ENCODE measurements around the gene DYRK1B. TPM values are rescaled to one million over a fixed set of nuclear protein-coding genes. Genes with fewer than 3 reads are reported as not detected.
A peak's percentile ranks its signal among the peaks of the same experiment; 100 is the strongest.

The DYRK1B gene
- total RNA-seq, 1 donor from 2014 or later, result 34.7 TPM

- no peaks in the 10 kb centered on the region for H3K36me3 ChIP-seq
- TF ChIP-seq CTCF (IDR thresholded peaks at IDR 0.05), result peak; percentile 82 to 91 (median 89)
- H3K4me3 ChIP-seq, result peak overlapping the region; percentile 55 to 57
- intact Hi-C loops (cut with DNase I), result loop anchor here (1.0 kb wide), 3 partner anchors 51 to 429 kb away; no protein-coding TSS in a partner anchor
- no peaks in the 10 kb centered on the region for H3K4me1 ChIP-seq
- no peaks in the 10 kb centered on the region for H3K27me3 ChIP-seq
- peak; percentile 11 to 88 for DNase-seq (ENCODE audit: low spot score in 2 of 2)
- H3K9me3 ChIP-seq, result peaks cover 0 to 6% of the 10 kb centered on the region in 2 donors
- H3K27ac ChIP-seq, result no peak overlapping the region
Measured at GRCh38 chr19:39792999-39793546, 40.9 kb downstream of the DYRK1B start.

GRCh38 chr19:39788244-39788643 is 45.7 kb downstream of the DYRK1B start:
- no peak for DNase-seq (ENCODE audit: low spot score in 2 of 2)
- no peak for TF ChIP-seq CTCF (IDR thresholded peaks at IDR 0.05)
- Histone ChIP-seq H3K36me3 (no peaks in the 10 kb centered on the region), H3K27ac (no peak overlapping the region), H3K27me3 (no peaks in the 10 kb centered on the region), H3K4me3 (no peak overlapping the region), H3K4me1 (no peaks in the 10 kb centered on the region), H3K9me3 (peaks cover 0 to 13% of the 10 kb centered on the region in 2 donors)
- intact Hi-C loops (cut with DNase I), result no loop called here

GRCh38 chr19:39780894-39781293 is 53.1 kb downstream of the DYRK1B start:
- Histone ChIP-seq H3K4me1 (no peaks in the 10 kb centered on the region), H3K36me3 (no peaks in the 10 kb centered on the region), H3K9me3 (no peaks in the 10 kb centered on the region), H3K27me3 (no peaks in the 10 kb centered on the region), H3K27ac (no peak overlapping the region), H3K4me3 (no peak overlapping the region)
- no peak for TF ChIP-seq CTCF (IDR thresholded peaks at IDR 0.05)
- intact Hi-C loops (cut with DNase I), result no loop called here
- DNase-seq (ENCODE audit: low spot score in 2 of 2), result no peak

DNA sequence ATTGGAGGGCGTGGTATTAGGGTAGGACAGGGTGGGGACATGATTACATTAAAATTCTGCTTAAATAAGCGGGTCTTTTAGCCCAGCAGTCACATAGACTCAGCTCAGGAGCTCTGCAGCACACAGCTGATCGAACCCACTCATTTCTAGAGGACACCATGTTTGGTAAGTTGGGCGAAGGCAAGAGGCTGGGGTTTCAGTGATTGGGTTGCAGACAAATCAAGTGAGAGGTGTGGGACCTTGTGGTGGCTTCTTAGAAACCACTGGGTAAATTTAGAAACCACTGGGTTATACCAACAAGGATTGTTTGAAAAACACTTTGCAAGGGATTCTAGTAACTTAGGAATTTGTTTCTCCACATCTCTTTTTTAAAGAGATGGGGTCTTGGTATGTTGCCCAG is 55.2 kb downstream of the DYRK1B start, which contains the start of gene LEUTX:
LEUTX (plus strand) TSS at position 92 of the 400 bp plus-strand sequence; CDS start at position 159, 67 bp downstream.
- no peak for TF ChIP-seq CTCF (IDR thresholded peaks at IDR 0.05)
- no peak for DNase-seq (ENCODE audit: low spot score in 2 of 2)
- H3K27me3 ChIP-seq, result no peaks in the 10 kb centered on the region
- no peak within 1 kb of the TSS for H3K27ac ChIP-seq
- H3K36me3 ChIP-seq, result no peaks in the 10 kb centered on the region
- H3K4me1 ChIP-seq, result no peaks in the 10 kb centered on the region
- intact Hi-C loops (cut with DNase I), result no loop called here
- H3K4me3 ChIP-seq, result no peak within 1 kb of the TSS
- H3K9me3 ChIP-seq, result no peaks in the 10 kb centered on the region

Other genes starting within 250 kb of the DYRK1B start
- not detected for gene LGALS13, start 231.6 kb downstream of the DYRK1B start, total RNA-seq
- not detected for gene LGALS16, start 178.2 kb downstream of the DYRK1B start, total RNA-seq
- gene LGALS14, start 129.7 kb downstream of the DYRK1B start, total RNA-seq, result not detected
- not detected for gene CLC, start 96.1 kb downstream of the DYRK1B start, total RNA-seq
- gene LEUTX, start 55.3 kb downstream of the DYRK1B start, total RNA-seq, result not detected
- 92.1 TPM for gene FBL, start 12.2 kb upstream of the DYRK1B start, total RNA-seq
- 21.2 TPM for gene FCGBP, start 100.5 kb upstream of the DYRK1B start, total RNA-seq
- 122 TPM for gene PSMC4, start 137.0 kb upstream of the DYRK1B start, total RNA-seq
- gene ZNF546, start 162.9 kb upstream of the DYRK1B start, total RNA-seq, result 3.0 TPM
- gene ZNF780B, start 222.1 kb upstream of the DYRK1B start, total RNA-seq, result 15.6 TPM